ENCODE data around the gene BBOX1.
"Not testable (repeated sequence)": the region's sequence is repeated elsewhere in the genome, so short reads cannot be mapped to it uniquely, and the experiment has no call there.

The BBOX1 gene, protein sequence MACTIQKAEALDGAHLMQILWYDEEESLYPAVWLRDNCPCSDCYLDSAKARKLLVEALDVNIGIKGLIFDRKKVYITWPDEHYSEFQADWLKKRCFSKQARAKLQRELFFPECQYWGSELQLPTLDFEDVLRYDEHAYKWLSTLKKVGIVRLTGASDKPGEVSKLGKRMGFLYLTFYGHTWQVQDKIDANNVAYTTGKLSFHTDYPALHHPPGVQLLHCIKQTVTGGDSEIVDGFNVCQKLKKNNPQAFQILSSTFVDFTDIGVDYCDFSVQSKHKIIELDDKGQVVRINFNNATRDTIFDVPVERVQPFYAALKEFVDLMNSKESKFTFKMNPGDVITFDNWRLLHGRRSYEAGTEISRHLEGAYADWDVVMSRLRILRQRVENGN

GRCh38 chr11:27040302-27041115, at the start of gene BBOX1:
Gene BBOX1, plus strand, starts transcription at chr11:27040815. Its CDS starts 14,616 bp downstream, at chr11:27055431.
- no peak for DNase-seq

DNA sequence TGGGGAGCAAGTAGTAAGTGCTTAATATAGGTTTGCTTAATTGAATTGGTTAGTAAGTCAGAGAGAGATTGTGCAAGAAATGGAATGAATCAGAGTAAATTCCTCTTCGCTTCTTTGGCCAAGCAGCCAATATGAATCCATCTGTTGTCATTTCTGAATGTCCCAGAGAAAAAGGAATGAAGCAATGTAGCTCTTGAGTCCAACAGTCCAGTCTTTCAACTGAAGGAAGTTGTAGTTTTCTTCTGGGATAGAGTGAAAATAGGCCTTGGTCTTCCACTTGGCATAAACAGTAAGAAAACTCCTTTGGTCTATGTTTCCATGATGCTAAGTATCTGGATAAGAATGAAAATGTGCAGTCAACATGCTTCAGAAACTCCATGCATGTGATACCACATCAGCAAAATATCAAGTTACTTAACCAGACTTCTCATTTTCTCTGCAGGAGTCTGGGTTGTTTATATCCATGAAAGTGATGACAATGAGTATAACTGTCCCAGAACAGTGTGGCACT, 48.5 kb upstream of the BBOX1 start:
- DNase-seq, result no peak

DNA sequence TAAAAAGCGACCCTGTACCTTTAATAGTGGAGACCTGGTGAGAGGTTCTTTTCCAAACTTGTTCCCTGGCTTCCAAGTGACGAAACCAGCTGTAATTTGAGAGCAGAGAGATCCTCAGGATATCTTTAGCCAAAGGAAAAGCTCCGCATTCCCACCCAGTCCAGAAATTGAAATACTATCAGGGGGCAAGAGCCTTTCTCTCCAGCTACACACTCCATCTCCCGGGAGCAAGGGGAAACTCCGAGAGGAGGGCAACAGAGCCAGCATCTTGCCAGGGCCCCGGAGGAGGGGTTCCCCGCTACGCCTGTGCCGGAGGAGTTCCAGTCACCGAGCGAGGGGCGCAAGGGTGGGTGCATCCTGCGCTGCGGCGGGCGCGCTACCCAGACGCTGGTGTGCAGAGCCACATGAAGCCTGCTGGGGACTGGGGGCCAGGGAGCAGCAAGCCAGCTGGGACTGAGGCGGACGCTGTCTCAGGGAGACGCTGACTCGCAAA, 46.6 kb upstream of the BBOX1 start, which contains the start of gene FIBIN:
Gene FIBIN (plus strand): TSS at position 148 of the 493 bp plus-strand sequence. CDS start 415 bp downstream, outside the sequence.
- no peak for DNase-seq

DNA sequence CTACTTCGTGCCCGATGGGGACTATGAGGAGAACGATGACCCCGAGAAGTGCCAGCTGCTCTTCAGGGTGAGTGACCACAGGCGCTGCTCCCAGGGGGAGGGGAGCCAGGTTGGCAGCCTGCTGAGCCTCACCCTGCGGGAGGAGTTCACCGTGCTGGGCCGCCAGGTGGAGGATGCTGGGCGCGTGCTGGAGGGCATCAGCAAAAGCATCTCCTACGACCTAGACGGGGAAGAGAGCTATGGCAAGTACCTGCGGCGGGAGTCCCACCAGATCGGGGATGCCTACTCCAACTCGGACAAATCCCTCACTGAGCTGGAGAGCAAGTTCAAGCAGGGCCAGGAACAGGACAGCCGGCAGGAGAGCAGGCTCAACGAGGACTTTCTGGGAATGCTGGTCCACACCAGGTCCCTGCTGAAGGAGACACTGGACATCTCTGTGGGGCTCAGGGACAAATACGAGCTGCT, 46.0 kb upstream of the BBOX1 start:
- no peak for DNase-seq

DNA sequence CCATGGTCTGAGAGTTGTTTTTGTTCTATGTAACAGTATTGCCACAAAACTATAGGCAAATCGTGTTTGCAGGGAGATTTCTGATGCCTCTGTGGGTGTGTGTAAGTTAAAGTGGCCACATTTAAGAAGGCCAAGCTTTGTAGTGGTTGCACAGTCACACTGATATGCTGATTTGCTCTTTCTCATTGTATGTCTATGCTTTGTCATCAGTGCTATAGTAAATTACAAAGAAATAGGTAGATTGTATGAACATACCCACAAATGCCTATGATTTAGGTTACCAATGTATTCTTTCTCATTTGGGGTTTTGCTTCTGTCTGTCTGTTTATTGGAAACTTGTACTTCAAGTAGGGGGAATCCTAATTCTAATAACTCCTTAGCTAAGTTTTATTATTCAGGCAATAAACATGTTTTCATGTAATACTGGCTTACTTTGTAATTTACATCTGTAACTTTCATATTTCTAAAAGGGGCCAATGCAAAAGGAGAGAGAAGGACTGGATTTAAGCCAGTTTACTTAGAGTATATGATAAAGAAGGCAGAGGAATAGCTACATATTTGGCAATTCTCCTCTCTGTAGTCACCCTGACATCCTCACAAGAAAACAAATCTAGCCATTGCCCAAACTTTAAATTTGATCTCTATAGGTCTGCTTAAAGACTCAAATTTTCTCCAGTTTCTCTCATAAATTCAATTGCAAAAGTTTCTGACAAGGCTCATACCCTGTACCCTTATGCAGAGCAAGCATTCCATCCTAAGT, 44.7 kb upstream of the BBOX1 start:
- no peak for DNase-seq

GRCh38 chr11:26997378-26997777, 43.2 kb upstream of the BBOX1 start:
- DNase-seq, result no peak

GRCh38 chr11:27001136-27001730, 39.4 kb upstream of the BBOX1 start:
- not testable (repeated sequence) for DNase-seq

GRCh38 chr11:27002431-27002830, 38.2 kb upstream of the BBOX1 start:
- no peak for DNase-seq

- no peak for DNase-seq
These were observed 37.8 kb upstream of the BBOX1 start for GRCh38 chr11:27002838-27003237.

- DNase-seq, result no peak
These were observed 36.5 kb upstream of the BBOX1 start for GRCh38 chr11:27004103-27004502.

DNA sequence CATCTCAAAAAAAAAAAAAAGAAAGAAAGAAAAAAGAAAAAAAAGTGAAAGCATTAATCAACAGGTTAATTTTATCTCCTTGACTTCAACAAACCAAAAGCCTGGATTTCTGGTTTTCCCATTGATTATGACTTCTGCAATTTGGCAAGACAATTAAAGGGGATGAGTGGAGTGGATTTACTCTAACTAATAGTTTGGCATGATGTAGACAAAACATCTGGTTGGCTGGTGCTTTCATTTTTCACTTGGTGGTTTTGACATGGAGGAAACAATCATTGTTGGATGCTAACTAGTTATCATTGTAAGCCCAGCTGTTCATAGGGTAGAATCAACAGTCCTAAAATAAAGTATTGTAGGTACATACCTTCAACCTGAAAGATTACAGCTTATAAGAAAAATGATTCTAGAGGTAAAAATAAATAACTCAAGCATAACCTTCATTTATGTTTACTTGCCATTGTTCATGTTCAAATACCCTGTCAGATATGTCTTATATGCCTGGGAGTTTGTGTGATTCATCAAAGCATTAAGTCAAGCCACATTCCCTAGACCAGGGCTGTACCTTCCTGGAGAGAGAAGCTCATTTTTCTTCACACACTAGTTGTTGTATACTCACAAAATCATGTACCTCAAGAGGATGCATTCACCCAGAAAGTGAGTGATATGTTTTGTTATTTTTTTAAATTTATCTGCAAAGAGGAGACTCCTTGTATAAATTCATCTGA, 31.6 kb upstream of the BBOX1 start:
- DNase-seq, result no peak

DNA sequence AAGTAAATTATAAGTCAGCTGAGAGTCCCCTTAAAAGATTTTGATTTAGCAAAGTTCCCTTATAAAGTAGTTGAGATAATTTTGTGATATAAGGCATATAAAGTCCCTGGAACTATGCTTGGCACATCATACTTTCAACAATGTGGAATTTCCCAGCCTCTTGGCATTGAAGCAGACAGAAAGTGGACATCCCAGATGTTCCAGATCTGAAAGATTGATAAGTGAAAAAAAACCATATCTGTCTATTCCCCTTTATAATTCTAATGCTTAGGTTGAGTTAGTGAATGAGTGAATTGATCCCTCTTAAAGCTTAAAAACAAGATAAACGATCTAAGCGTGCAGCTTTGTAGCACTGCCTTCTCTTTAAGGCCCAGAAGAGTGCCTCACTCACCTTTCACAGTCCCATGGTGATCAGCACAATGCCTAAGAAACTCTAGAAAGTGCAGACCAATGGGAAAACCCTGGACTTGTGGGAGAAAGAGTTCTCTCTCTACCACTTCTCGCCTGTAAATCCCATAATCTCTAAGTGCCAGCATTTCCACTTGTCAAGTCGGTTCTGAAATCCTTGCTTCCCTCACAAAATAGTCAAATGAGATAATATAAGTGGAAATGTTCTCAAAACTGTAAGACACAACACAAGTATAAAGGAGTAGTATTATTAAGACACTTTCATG, 28.9 kb upstream of the BBOX1 start:
- no peak for DNase-seq

DNA sequence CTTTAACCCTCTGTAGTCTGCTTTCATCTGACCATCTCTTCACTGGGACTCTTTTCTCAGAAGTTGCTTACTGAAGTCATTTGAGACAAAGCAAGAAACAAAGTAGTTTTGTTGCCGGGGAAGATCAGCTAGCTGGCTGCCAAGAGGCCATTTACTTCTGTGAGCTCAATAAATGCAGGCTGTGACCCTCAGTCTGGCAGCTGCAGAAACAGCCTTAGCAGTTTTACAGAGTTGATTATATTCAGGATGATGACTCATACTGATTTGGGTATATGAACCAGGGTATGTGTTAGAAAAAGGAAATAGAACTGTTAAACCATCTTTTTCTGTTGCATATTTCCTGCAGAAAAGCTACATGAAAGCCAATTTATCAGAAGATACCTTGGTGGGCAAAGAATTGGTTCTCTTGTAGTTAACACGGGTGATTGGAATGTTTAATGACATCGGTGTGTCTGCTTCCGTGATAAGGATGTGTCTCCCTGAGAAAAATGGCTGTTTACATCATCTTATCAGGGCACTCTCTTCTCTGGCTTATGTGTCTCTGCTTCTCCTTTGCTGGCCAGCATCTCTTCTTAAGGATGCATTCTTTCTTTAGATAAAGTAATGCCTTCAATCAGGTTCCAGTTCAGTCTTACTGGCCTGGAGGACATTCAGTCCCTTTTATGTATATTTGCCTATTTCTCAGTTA, 28.2 kb upstream of the BBOX1 start:
- no peak for DNase-seq

DNA sequence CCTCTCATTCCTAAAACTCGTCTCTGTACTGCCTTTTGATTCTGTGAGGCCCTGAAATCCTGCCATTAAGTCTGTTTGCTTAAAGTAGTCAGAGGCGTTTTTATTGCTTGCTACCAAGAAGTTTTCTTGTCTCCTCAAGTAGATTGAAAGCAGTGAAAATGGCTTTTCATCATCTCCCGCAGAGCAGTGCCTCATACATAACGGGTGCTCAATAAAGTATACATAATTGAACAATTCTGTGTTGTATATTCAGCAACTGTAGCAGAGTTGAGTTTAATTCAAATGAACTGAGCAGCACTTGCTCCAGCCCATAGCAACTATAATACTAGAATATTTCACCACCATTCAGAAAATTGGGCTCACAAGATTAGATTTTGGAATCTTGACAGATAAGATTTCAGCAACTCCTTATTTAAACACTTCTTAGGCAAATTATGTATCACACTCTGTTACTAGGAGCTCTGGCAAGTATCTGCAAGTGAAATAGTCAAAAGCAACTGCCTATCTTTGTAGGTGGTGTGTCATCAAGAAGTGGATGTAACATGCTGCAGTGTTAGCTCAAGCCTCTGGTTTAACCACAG, 26.7 kb upstream of the BBOX1 start:
- DNase-seq, result no peak

DNA sequence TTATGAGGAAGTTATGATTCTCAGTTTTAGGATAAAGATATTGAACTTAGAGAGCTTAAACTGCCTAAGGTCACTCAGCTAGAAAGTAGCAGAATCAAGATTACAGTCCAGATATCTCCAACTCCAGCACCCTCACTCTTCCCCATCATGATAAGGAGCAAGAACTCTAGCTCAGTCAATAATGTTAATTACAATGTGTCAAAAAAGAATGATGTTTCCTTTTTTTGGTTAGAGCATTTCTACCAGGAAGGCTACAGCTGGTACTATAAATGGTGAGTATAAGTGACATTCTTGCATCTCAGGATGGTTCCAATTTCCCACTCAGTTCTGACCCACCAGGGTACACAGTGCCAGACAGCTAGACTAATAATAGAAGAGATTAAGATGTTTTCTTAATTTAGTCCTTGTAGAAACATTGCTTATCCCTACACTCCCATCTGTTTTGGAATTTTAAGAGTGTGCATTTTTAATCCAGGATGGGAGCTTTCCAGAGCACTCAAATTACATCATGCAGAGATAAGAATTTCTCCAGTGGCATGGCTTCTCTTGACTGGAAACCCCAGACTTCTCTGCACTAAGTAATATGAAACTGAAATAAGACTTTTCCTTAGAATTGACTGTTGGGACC, 21.6 kb upstream of the BBOX1 start:
- no peak for DNase-seq

DNA sequence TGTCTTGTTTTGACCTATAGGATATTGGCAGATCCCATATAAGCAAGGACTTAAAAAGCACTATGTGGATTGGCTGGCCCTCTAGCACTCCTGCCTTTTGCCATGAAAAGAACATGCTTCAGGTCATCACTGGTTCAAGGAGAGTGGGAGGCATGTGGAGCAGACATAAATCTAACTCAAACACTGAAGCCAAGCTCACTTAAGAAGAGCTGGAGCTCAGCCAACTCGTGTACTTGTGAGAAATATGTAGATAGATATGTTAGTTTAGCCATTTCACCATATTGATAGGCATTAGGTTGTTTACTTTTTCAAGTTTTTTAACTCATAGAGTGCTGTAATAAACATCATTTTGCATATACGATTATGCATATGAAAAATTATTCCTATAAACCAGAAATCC, 19.9 kb upstream of the BBOX1 start:
- DNase-seq, result no peak

- DNase-seq, result no peak
These were observed 17.9 kb upstream of the BBOX1 start for GRCh38 chr11:27022659-27023251.

- no peak for DNase-seq
These were observed 15.8 kb upstream of the BBOX1 start for GRCh38 chr11:27024865-27025264.

Data from stimulated activated CD4-positive, alpha-beta T cell treated with anti-CD3 and anti-CD28 coated beads, Interleukin-1b, Interleukin-23, amount 100 ng/mL, for 48 hours (primary cell).